Trophoblast cell (in vitro differentiated cells and primary cell): Measurements from ENCODE around the gene OIT3.

Experiments
- DNase-seq, 2 donors: peaks; one replicate each; pipeline ENCODE4 v3.0.0-alpha.2; 2016
- H2AFZ ChIP-seq: 2 replicates; pipeline ENCODE4 v1.6.1; 2013; ENCODE audit warnings: low read length, moderate library complexity, mild to moderate bottlenecking; ENCODE audit not compliant: insufficient read depth, poor library complexity
- H2AK5ac ChIP-seq: 2 replicates; pipeline ENCODE4 v1.6.1; 2013; ENCODE audit warnings: mild to moderate bottlenecking, low read length
- H2BK120ac ChIP-seq: 2 replicates; pipeline ENCODE4 v1.6.1; 2013; ENCODE audit warnings: low read length, mild to moderate bottlenecking, moderate library complexity; ENCODE audit not compliant: insufficient read depth, poor library complexity
- H2BK12ac ChIP-seq: 2 replicates; pipeline ENCODE4 v1.6.1; 2013; ENCODE audit warnings: mild to moderate bottlenecking, low read length, moderate library complexity
- H2BK5ac ChIP-seq: 2 replicates; pipeline ENCODE4 v1.6.1; 2013; ENCODE audit warnings: low read length, low read depth, moderate library complexity, mild to moderate bottlenecking; ENCODE audit not compliant: poor library complexity
- H3K14ac ChIP-seq: 2 replicates; pipeline ENCODE4 v1.6.1; 2013; ENCODE audit warnings: mild to moderate bottlenecking, low read length
- H3K18ac ChIP-seq: 2 replicates; pipeline ENCODE4 v1.6.1; 2013; ENCODE audit warnings: mild to moderate bottlenecking, low read length
- H3K23ac ChIP-seq: 2 replicates; pipeline ENCODE4 v1.6.1; 2013; ENCODE audit warnings: low read length
- H3K27ac ChIP-seq: 2 replicates; pipeline ENCODE4 v1.5.1; 2013; ENCODE audit warnings: low read depth, mild to moderate bottlenecking, inconsistent platforms, low read length, moderate library complexity
- H3K27me3 ChIP-seq: 2 replicates; pipeline ENCODE4 v1.6.1; 2013; ENCODE audit warnings: inconsistent platforms, mild to moderate bottlenecking, low read length, moderate library complexity; ENCODE audit not compliant: insufficient read depth
- H3K36me3 ChIP-seq, 2 experiments: 1 replicate in 1 of 2; 2 replicates in 1 of 2; pipeline ENCODE4 v1.6.1; 2013; ENCODE audit warnings: low read length in 2 of 2, mild to moderate bottlenecking in 2 of 2, moderate library complexity in 1 of 2; ENCODE audit not compliant: insufficient read depth in 2 of 2, control insufficient read depth in 1 of 2
- H3K4ac ChIP-seq: 2 replicates; pipeline ENCODE4 v1.6.1; 2013; ENCODE audit warnings: low read depth, mild to moderate bottlenecking, low read length, moderate library complexity
- H3K4me1 ChIP-seq, 2 experiments: 1 replicate in 1 of 2; 2 replicates in 1 of 2; pipeline ENCODE4 v1.6.1; 2013; ENCODE audit warnings: low read length in 2 of 2, mild to moderate bottlenecking in 2 of 2, moderate library complexity in 1 of 2; ENCODE audit not compliant: insufficient read depth in 2 of 2, control insufficient read depth in 1 of 2
- H3K4me2 ChIP-seq: 2 replicates; pipeline ENCODE4 v1.6.1; 2013; ENCODE audit warnings: inconsistent platforms, mild to moderate bottlenecking, low read length, moderate library complexity
- H3K4me3 ChIP-seq: 2 replicates; pipeline ENCODE4 v1.5.1; 2013; ENCODE audit warnings: mild to moderate bottlenecking, low read depth, low read length, inconsistent platforms
- H3K79me1 ChIP-seq: one replicate; pipeline ENCODE4 v1.6.1; 2013; ENCODE audit warnings: low read length
- H3K79me2 ChIP-seq: 2 replicates; pipeline ENCODE4 v1.6.1; 2013; ENCODE audit warnings: low read length, mild to moderate bottlenecking; ENCODE audit not compliant: control insufficient read depth, insufficient read depth, poor library complexity
- H3K9ac ChIP-seq: 2 replicates; pipeline ENCODE4 v1.6.1; 2013; ENCODE audit warnings: mild to moderate bottlenecking, low read length
- H3K9me3 ChIP-seq: 2 replicates; pipeline ENCODE4 v1.6.1; 2013; ENCODE audit warnings: low read depth, mild to moderate bottlenecking, control low read depth, inconsistent platforms, low read length; ENCODE audit not compliant: insufficient read depth
- H4K12ac ChIP-seq: 2 replicates; pipeline ENCODE4 v1.6.1; 2013; ENCODE audit warnings: low read depth, mild to moderate bottlenecking, low read length, moderate library complexity
- H4K8ac ChIP-seq: 2 replicates; pipeline ENCODE4 v1.6.1; 2013; ENCODE audit warnings: low read depth, mild to moderate bottlenecking, low read length, moderate library complexity
- H4K91ac ChIP-seq: one replicate; pipeline ENCODE4 v1.6.1; 2013; ENCODE audit warnings: low read depth, mild to moderate bottlenecking, low read length, moderate library complexity
- WGBS: extraction: QIAGEN DNeasy Blood & Tissue Kit; methylation state at CpG from one replicate; pipeline ENCODE4 v1.1.7; 2013; ENCODE audit warnings: missing lambda C conversion rate; ENCODE audit not compliant: insufficient read length, insufficient coverage; ENCODE audit errors: extremely low coverage; 5-methylcytosine and 5-hydroxymethylcytosine counted together

The OIT3 gene

DNA sequence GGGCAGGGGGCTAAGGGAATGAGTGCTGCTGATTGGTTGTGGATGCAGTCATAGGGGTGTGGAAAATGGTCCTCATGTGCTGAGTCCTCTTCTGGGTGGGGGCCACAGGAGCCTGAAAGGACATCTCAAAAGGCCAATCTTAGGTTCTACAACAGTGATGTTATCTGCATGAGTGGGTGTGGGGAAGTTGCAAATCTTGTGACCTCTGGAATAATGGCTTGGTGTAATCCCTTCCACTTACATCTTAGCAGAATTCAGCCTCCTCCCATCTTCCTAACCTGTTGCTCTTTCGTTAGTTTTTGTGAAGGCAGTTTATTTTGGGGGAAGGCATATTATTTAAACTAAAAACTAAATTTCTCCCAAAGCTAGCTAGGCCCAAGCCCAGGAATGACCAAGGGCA is 42.0 kb upstream of the OIT3 start:
- H3K18ac ChIP-seq = no peak overlapping the region
- H4K91ac ChIP-seq = no peak overlapping the region
- no peak overlapping the region for H3K14ac ChIP-seq
- no peak overlapping the region for H3K27ac ChIP-seq
- H3K36me3 ChIP-seq = no peaks in the 10 kb centered on the region
- no peak overlapping the region for H3K4me3 ChIP-seq
- no peak overlapping the region for H2BK12ac ChIP-seq
- H3K27me3 ChIP-seq = no peaks in the 10 kb centered on the region
- H3K79me1 ChIP-seq = no peaks in the 10 kb centered on the region
- H3K9me3 ChIP-seq = no peaks in the 10 kb centered on the region
- no peak overlapping the region for H2AK5ac ChIP-seq
- no peak for DNase-seq
- H3K4me1 ChIP-seq = no peaks in the 10 kb centered on the region
- H2BK5ac ChIP-seq = no peak overlapping the region
- H3K4ac ChIP-seq = no peak overlapping the region
- no peak overlapping the region for H2BK120ac ChIP-seq
- no peak overlapping the region for H4K8ac ChIP-seq
- H4K12ac ChIP-seq = no peak overlapping the region
- H2AFZ ChIP-seq = no peak overlapping the region
- no CpG with 5 or more reads among the region's 1 CpG for WGBS
- H3K9ac ChIP-seq = no peak overlapping the region
- H3K4me2 ChIP-seq = no peak overlapping the region
- H3K23ac ChIP-seq = no peak overlapping the region
- H3K79me2 ChIP-seq = no peaks in the 10 kb centered on the region

DNA sequence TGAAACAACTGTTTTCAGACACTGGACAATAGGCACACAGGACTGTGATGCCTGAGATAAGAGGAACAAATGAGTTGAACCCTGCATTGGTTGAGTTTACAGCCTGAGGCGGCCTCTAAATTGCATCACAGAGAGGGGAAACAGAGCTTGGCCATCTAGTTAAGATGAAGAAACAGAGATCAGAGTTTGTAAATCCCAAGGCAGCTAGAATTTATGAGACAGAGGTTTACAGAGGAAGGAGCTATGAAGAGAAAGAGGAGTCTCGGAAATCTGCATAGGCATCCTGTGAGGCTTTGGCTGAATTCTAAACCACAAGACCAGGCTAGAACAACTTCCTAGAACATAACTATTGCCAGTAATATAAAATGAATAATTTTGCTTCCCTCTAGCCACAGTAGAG is 41.0 kb upstream of the OIT3 start:
- no peak overlapping the region for H3K14ac ChIP-seq
- no peak overlapping the region for H2AFZ ChIP-seq
- H3K79me2 ChIP-seq = no peaks in the 10 kb centered on the region
- H3K18ac ChIP-seq = no peak overlapping the region
- H2BK5ac ChIP-seq = no peak overlapping the region
- H2AK5ac ChIP-seq = no peak overlapping the region
- H3K79me1 ChIP-seq = no peaks in the 10 kb centered on the region
- H3K27me3 ChIP-seq = no peaks in the 10 kb centered on the region
- H3K9ac ChIP-seq = no peak overlapping the region
- no peak overlapping the region for H2BK12ac ChIP-seq
- no CpG with 5 or more reads among the region's 2 CpGs for WGBS
- H3K9me3 ChIP-seq = no peaks in the 10 kb centered on the region
- H3K36me3 ChIP-seq = no peaks in the 10 kb centered on the region
- no peak overlapping the region for H2BK120ac ChIP-seq
- no peaks in the 10 kb centered on the region for H3K4me1 ChIP-seq
- H4K12ac ChIP-seq = no peak overlapping the region
- no peak overlapping the region for H3K23ac ChIP-seq
- H4K91ac ChIP-seq = no peak overlapping the region
- DNase-seq = peak in 1 of 2 donors; percentile 8
- H4K8ac ChIP-seq = no peak overlapping the region
- no peak overlapping the region for H3K27ac ChIP-seq
- no peak overlapping the region for H3K4ac ChIP-seq
- no peak overlapping the region for H3K4me3 ChIP-seq
- no peak overlapping the region for H3K4me2 ChIP-seq

DNA sequence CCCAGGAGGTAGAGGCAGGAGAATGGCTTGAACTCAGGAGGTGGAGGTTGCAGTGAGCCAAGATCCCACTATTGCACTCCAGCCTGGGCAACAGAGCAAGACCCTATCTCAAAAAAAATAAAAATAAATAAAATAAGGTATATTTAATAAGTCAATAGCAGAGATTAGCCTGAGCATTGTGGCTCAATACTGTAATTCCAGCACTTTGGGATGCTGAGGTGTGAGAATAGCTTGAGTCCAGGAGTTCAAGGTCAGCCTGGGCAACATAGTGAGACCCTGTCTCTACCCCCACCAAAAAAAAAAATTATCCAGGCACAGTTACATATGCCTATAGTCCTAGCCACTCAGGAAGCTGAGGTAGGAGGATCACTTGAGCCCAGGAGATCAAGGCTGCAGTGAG is 38.4 kb upstream of the OIT3 start:
- Histone ChIP-seq H3K4me3 (no peak overlapping the region), H4K91ac (no peak overlapping the region), H3K79me2 (no peaks in the 10 kb centered on the region), H3K4ac (no peak overlapping the region), H2BK120ac (no peak overlapping the region), H3K14ac (no peak overlapping the region), H3K27ac (no peak overlapping the region), H3K4me2 (no peak overlapping the region), H3K18ac (no peak overlapping the region), H4K12ac (no peak overlapping the region), H3K9me3 (no peaks in the 10 kb centered on the region), H2AK5ac (no peak overlapping the region), H2AFZ (no peak overlapping the region), H3K27me3 (no peaks in the 10 kb centered on the region), H3K79me1 (no peaks in the 10 kb centered on the region), H4K8ac (no peak overlapping the region), H2BK5ac (no peak overlapping the region), H3K36me3 (no peaks in the 10 kb centered on the region), H3K9ac (no peak overlapping the region), H3K4me1 (no peaks in the 10 kb centered on the region), H3K23ac (no peak overlapping the region), H2BK12ac (no peak overlapping the region)
- no peak for DNase-seq

DNA sequence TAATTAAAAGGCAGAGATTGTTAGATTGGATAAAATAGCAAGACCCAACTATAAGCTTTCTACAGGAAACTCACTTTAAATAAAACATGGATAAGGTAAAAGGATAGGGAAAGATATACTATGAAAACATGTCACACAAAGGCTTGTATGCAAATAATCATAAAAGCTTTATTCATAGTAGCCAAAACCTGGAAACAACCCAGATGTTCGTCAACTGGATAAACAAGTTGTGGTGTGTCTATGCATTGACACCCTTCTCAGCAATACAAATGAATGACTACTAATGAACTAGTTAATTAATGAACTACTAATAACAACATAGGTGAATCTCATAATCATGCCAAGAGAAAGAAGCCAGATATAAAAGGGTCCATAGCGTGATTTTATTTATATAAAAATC is 37.7 kb upstream of the OIT3 start:
- Histone ChIP-seq H4K8ac (no peak overlapping the region), H3K23ac (no peak overlapping the region), H2BK12ac (no peak overlapping the region), H3K4me1 (no peaks in the 10 kb centered on the region), H2AK5ac (no peak overlapping the region), H3K27ac (no peak overlapping the region), H3K79me1 (no peaks in the 10 kb centered on the region), H2BK120ac (no peak overlapping the region), H2BK5ac (no peak overlapping the region), H3K4me3 (no peak overlapping the region), H3K36me3 (no peaks in the 10 kb centered on the region), H3K14ac (no peak overlapping the region), H3K4ac (no peak overlapping the region), H4K91ac (no peak overlapping the region), H3K4me2 (no peak overlapping the region), H3K18ac (no peak overlapping the region), H3K27me3 (no peaks in the 10 kb centered on the region), H4K12ac (no peak overlapping the region), H3K9ac (no peak overlapping the region), H3K79me2 (no peaks in the 10 kb centered on the region), H2AFZ (no peak overlapping the region), H3K9me3 (no peaks in the 10 kb centered on the region)
- WGBS = no CpG with 5 or more reads among the region's 2 CpGs
- no peak for DNase-seq

DNA sequence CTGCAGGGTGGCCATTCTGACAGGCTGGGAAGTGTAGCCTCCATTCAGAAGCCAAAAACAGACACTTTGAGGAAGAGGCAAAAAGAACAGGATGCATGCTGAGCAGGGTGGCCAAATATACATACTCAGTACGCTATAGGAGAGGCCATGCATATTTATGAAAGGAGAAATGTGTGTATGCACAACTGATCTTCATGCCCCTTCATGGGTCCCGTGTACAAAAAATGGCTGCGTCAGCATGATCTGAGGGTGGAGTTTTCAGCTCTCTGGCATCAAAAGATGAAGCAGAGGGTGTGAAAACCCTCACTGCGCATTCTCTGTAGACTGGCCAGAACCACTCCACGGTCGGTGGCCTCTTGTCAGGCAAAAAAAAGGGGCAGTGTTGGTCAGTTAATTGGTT is 35.5 kb upstream of the OIT3 start:
- H2AFZ ChIP-seq = no peak overlapping the region

More for the DNA sequence above, 35.5 kb upstream of the OIT3 start:
- no peaks in the 10 kb centered on the region for H3K27me3 ChIP-seq
- no peak overlapping the region for H3K4me2 ChIP-seq
- no peak overlapping the region for H3K18ac ChIP-seq
- H3K27ac ChIP-seq = no peak overlapping the region
- H2BK12ac ChIP-seq = no peak overlapping the region
- no peak for DNase-seq
- H4K91ac ChIP-seq = no peak overlapping the region
- H3K23ac ChIP-seq = no peak overlapping the region
- H3K14ac ChIP-seq = no peak overlapping the region
- no peak overlapping the region for H4K8ac ChIP-seq
- no peak overlapping the region for H4K12ac ChIP-seq
- H3K79me1 ChIP-seq = no peaks in the 10 kb centered on the region
- H3K9me3 ChIP-seq = no peaks in the 10 kb centered on the region
- H2BK120ac ChIP-seq = no peak overlapping the region
- H2AK5ac ChIP-seq = no peak overlapping the region
- H3K4ac ChIP-seq = no peak overlapping the region
- H3K36me3 ChIP-seq = no peaks in the 10 kb centered on the region
- no peaks in the 10 kb centered on the region for H3K79me2 ChIP-seq
- WGBS = no CpG with 5 or more reads among the region's 6 CpGs
- no peak overlapping the region for H3K9ac ChIP-seq
- no peak overlapping the region for H3K4me3 ChIP-seq
- H2BK5ac ChIP-seq = no peak overlapping the region
- H3K4me1 ChIP-seq = no peaks in the 10 kb centered on the region
